ENCODE results near the gene CD248.

GRCh38 chr11:66331542-66332370 lies 14.9 kb upstream of the CD248 start:
- TF ChIP-seq CTCF (conservative IDR thresholded peaks at IDR 0.05): no peak
- no peak for TF ChIP-seq EZH2 (IDR thresholded peaks at IDR 0.05; ENCODE audit: low read depth)
